GM21619 (cell line): ENCODE measurements around the gene MGAT1.

Experiments used
- ATAC-seq: cut with Tn5 transposase; IDR thresholded peaks from one replicate; pipeline ENCODE4 v1.9.1; 2021; ENCODE audit not compliant: unreplicated experiment

The MGAT1 gene

DNA sequence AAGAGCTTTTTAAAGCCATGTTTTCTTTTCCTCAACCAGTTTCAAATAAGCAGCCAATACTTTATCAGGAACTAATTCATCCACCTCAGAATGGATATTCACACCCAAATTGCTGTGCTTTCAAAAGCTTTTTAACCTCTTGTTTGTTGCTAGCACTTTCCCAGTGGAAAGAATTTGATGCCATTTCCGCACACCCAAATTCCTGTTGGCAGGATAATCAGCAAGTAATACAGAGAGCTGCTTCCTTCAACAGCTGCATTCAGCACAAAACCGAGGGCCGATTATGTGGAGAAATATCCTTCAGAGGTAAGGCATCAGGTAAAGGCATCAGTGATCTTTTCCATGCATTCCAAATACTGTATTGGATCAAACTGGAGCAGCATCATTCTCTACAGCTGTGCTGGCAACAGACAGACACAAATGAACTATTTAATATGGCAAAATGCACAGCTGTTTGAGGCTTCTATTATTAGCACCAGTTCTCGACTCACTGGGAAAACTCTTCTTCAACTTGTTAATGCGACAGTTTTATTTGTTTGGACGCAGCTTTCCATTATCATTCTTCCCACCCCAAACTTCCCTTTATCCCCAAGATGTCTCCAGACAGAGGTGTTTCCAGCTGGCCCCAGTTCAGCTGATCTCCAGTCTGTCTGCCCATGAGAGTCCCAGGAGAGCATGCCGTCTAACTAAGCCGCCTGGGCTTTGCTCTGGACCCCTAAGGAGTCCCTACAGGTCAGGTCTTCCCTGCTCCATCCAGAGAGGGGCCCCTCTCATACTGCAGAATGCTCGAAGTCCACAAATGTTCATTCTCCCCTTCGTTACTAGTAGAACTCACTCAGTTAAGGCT lies 22.2 kb upstream of the MGAT1 start:
- no peak for ATAC-seq

DNA sequence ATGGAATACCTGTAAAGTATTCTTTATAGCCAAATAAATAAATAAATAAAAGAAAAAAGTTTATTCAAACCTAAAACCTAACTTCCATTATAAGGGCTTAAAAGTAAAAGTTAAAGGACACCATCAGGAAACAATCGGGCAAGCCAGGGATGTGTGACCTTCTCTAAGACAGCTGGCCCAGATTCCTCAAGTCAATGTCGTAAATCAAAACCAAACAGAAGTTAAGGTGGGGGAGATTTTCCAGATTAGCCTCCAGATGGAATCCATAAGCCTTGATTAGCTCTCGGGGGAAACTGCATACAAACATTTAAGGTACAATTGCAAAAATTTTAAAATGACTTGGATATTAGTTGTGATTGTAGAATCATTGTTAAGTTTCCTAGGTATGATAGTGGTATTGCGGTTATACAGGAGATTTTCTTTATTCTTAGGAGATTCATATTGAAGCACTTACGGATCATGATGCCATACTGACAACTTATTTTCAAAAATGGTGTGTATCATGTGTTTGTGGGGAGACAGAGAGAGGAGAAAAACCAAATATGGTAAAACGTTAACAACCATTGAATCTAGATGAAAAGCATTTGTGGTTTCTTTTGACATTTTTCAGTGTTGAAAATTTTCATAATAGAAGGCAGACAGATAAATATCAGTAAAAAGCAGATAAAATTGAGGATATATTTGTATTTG lies 21.5 kb upstream of the MGAT1 start:
- no peak for ATAC-seq

- ATAC-seq: no peak
These were observed 20.7 kb upstream of the MGAT1 start for GRCh38 chr5:180823346-180823745.

- no peak for ATAC-seq
These were observed 18.9 kb upstream of the MGAT1 start for GRCh38 chr5:180821538-180821937.

DNA sequence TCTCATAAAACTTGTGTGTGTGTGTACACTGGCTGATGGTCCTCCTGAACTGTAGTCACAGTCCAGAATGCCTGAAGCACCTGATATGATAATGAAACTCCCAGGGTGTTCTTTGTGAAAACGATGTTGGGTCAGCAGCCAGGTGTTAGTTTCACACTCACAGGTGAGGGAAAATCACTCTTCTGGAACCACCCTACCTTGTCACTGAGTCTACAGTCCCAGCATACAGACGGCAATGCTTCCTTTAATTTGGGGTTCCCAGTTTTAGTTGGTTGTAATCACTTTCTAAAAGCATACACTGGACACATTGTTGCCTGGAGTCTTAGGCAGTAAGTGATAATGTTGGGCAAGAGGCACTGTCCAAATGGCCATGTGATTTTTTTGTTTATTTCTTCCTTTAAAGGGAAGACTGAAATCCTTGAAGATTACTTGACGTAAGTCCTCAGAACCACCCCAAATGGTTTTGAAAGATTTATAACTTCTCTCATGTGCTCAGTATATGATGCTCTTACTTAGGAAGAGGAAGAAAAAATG lies 18.2 kb upstream of the MGAT1 start:
- peak; percentile 77 for ATAC-seq

GRCh38 chr5:180818677-180819341 lies 16.2 kb upstream of the MGAT1 start:
- no peak for ATAC-seq

- no peak for ATAC-seq
These were observed 15.5 kb upstream of the MGAT1 start for GRCh38 chr5:180817893-180818674.

GRCh38 chr5:180816608-180817534 lies 14.3 kb upstream of the MGAT1 start:
- ATAC-seq: no peak

- no peak for ATAC-seq
These were observed 12.8 kb upstream of the MGAT1 start for GRCh38 chr5:180815293-180815917.

GRCh38 chr5:180813420-180813819 lies 10.8 kb upstream of the MGAT1 start:
- ATAC-seq: no peak

GRCh38 chr5:180811623-180812124 lies 9.1 kb upstream of the MGAT1 start:
- no peak for ATAC-seq

DNA sequence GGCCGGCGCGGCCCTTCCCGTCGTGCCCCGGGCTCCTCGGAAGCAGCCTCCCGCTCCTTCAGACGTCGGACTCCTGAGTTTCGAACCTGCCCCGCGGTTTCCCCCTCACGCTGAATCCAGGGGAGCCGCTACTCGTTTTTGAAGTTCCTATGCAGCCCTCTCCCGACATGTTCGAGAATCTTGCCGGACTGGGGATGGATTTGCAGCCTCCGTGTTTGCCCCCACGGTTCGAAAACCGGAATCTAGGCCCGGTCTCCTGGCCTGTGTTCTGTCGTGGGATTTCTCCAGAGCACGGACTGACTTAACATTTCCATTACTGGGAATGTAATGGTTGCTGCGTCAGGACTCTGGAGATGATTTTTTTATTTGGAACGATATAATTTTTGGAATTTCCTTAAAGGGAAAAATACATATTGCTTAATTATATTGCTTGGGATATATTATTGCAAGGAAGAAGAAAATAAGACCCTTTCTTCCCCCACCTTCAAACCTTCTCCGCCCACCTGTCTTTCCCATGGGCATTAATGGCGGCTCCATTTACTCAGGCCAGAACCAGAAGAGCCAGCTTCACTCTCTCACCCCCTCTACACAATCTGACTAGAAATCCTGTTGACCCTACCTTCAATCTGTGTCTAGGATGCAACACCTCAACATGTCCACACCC lies 8.5 kb upstream of the MGAT1 start:
- no peak for ATAC-seq

- peak; percentile 61 for ATAC-seq
These were observed 7.8 kb upstream of the MGAT1 start for GRCh38 chr5:180810210-180810958.

- ATAC-seq: peak; percentile 52
These were observed 7.0 kb upstream of the MGAT1 start for GRCh38 chr5:180809403-180810209.

- ATAC-seq: no peak
These were observed 5.9 kb upstream of the MGAT1 start for GRCh38 chr5:180808461-180809000.

DNA sequence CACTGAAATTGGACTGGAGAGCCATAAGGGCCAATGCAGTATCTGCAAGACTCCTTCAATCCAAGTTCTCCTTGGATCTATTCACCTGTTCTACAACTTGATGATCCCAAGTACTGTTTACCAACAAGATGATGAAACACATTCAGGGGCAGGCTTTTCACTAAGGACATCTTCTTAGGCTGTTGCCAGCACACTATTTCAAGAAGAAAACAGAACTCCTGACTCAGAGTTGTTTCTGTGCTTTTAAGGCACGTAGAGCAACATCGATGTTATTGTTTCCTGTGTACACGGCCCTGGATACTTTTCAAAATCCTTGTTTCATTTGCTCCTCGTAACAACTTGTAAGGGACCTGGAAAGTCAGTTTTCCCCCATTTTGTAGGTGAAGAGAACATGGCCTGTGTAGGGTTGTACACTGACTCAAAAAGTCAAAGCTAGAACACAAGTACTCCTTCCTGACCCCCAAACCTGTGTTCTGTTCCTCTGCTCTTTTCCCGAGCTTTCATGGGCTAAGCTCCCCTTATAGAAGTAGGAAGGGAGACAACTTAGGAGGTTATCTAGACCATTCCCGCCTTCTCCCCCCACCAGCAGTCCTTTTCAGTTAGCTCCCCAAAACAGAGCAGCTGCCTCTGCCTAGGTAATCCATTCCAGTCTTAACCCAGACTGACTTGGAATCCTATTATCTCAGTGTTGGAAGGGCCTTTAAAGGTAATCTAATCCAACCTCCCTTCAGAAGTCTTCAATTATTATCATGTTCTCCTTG lies 5.2 kb upstream of the MGAT1 start:
- no peak for ATAC-seq
